B cell (primary cell): Measurements from ENCODE around the gene MSGN1. TPM values are rescaled to one million over a fixed set of nuclear protein-coding genes. Genes with fewer than 3 reads are reported as not detected.

Source experiments
- ATAC-seq: fragments of 200-7000 bp; cut with Tn5 transposase; one replicate; pipeline ENCODE4 v1.10.0; 2021; ENCODE audit warnings: low read depth, mild to moderate bottlenecking, moderate number of reproducible peaks, moderate library complexity
- CTCF ChIA-PET: fragments of 350-600 bp; sonication (Branson Sonifier 250); formaldehyde crosslinking; loops from one replicate; lab custom pipeline; 2021; ENCODE audit warnings: antibody characterized with exemption, inconsistent platforms; lab: Charles Lee
- POLR2A ChIA-PET: fragments of 350-600 bp; sonication (Branson Sonifier 250); formaldehyde crosslinking; loops from one replicate; lab custom pipeline; 2021; ENCODE audit warnings: antibody characterized with exemption; lab: Charles Lee
- DNase-seq: peaks from one replicate; pipeline ENCODE4 v3.0.0; 2013
- H2AFZ ChIP-seq: 2 replicates; pipeline ENCODE4 v1.6.1; 2012; ENCODE audit warnings: mild to moderate bottlenecking, low read depth, low read length; ENCODE audit not compliant: insufficient read depth, poor library complexity, severe bottlenecking
- H3K27ac ChIP-seq, 2 donors: 1 replicate in 1 of 2; 2 replicates in 1 of 2; pipeline ENCODE4 v1.5.1; 2012 to 2013; ENCODE audit warnings: low read length in 2 of 2, mild to moderate bottlenecking in 2 of 2, moderate library complexity in 1 of 2
- H3K27me3 ChIP-seq, 4 experiments: fragments of 200-600 bp in 1 of 4; sonication (generic) in 1 of 4; replicated peaks in 1 of 4; 1 replicate in 2 of 4; 2 replicates in 2 of 4; pipeline versions ENCODE4 v1.6.1 to v1.7.0; 2013 to 2016; ENCODE audit warnings: low read length in 3 of 4, mild to moderate bottlenecking in 2 of 4, mixed read lengths in 1 of 4, moderate library complexity in 1 of 4; ENCODE audit not compliant: insufficient read depth in 4 of 4, control insufficient read depth in 3 of 4; ENCODE audit errors: control extremely low read depth in 1 of 4
- H3K36me3 ChIP-seq, 2 experiments: replicated peaks in 1 of 2; 1 replicate in 1 of 2; 2 replicates in 1 of 2; pipeline versions ENCODE4 v1.6.1 to v1.7.1; 2013; ENCODE audit warnings: low read length in 1 of 2; ENCODE audit not compliant: insufficient read depth in 2 of 2, control insufficient read depth in 1 of 2; ENCODE audit errors: control extremely low read depth in 1 of 2, extremely low read depth in 1 of 2
- H3K4me1 ChIP-seq, 2 donors: fragments of 200-600 bp in 1 of 2; sonication (generic) in 1 of 2; 1 replicate in 1 of 2; 2 replicates in 1 of 2; pipeline versions ENCODE4 v1.5.1 to v1.6.1; 2013 to 2017; ENCODE audit warnings: low read length in 2 of 2; ENCODE audit not compliant: control insufficient read depth in 2 of 2, insufficient read depth in 2 of 2
- H3K4me2 ChIP-seq: replicated peaks from 2 replicates; pipeline ENCODE3; 2012; ENCODE audit warnings: mild to moderate bottlenecking, low read depth, low read length; ENCODE audit not compliant: poor library complexity, severe bottlenecking
- H3K4me3 ChIP-seq, 5 experiments: fragments of 200-600 bp in 1 of 5; sonication (generic) in 1 of 5; 1 replicate in 3 of 5; 2 replicates in 2 of 5; pipeline versions ENCODE4 v1.5.1 to v1.7.0; 2011 to 2016; ENCODE audit warnings: low read length in 4 of 5, mild to moderate bottlenecking in 4 of 5, low read depth in 2 of 5, control low read depth in 1 of 5, moderate library complexity in 1 of 5; ENCODE audit not compliant: insufficient read depth in 1 of 5; ENCODE audit errors: control extremely low read depth in 1 of 5, extremely low read depth in 1 of 5
- H3K79me2 ChIP-seq: fragments of 200-600 bp; sonication (generic); one replicate; pipeline ENCODE4 v1.6.0; 2016; ENCODE audit warnings: low read length; ENCODE audit not compliant: control insufficient read depth, insufficient read depth
- H3K9ac ChIP-seq: fragments of 200-600 bp; sonication (generic); 2 replicates; pipeline ENCODE4 v1.6.1; 2017; ENCODE audit warnings: mild to moderate bottlenecking, low read length, moderate library complexity
- H3K9me3 ChIP-seq, 3 donors: one replicate each; pipeline versions ENCODE4 v1.6.1 to v1.7.1; 2013; ENCODE audit warnings: low read length in 2 of 3; ENCODE audit not compliant: control insufficient read depth in 2 of 3, insufficient read depth in 1 of 3; ENCODE audit errors: control extremely low read depth in 1 of 3
- H4K20me1 ChIP-seq: 2 replicates; pipeline ENCODE4 v1.6.0; 2012; ENCODE audit warnings: mild to moderate bottlenecking, low read length; ENCODE audit not compliant: insufficient read depth, control insufficient read depth, poor library complexity, severe bottlenecking
- H3K27ac Mint-ChIP-seq: one replicate; pipeline ENCODE4 v1.8.0; 2021; ENCODE audit warnings: mixed read lengths
- H3K27me3 Mint-ChIP-seq: one replicate; pipeline ENCODE4 v1.8.0; 2021; ENCODE audit warnings: mixed read lengths
- H3K4me1 Mint-ChIP-seq: one replicate; pipeline ENCODE4 v1.8.0; 2021; ENCODE audit warnings: mixed read lengths
- H3K4me3 Mint-ChIP-seq: one replicate; pipeline ENCODE4 v1.8.0; 2021; ENCODE audit warnings: mixed read lengths
- H3K9me3 Mint-ChIP-seq: one replicate; pipeline ENCODE4 v1.8.0; 2022; ENCODE audit warnings: mixed read lengths; ENCODE audit not compliant: insufficient read depth
- EZH2 ChIP-seq: IDR thresholded peaks from 2 replicates; pipeline ENCODE4 v1.6.1; 2012; ENCODE audit warnings: borderline replicate concordance, low read depth, mild to moderate bottlenecking, moderate library complexity, low read length; ENCODE audit not compliant: insufficient read depth, poor library complexity, severe bottlenecking
- WGBS: methylation state at CpG from one replicate; pipeline ENCODE4 v1.1.5; 2013; ENCODE audit warnings: missing lambda C conversion rate; ENCODE audit not compliant: insufficient coverage; 5-methylcytosine and 5-hydroxymethylcytosine counted together
- intact Hi-C: fragments of 100-400 bp; cut with micrococcal nuclease; formaldehyde crosslinking; loops from one replicate; pipeline ENCODE4 v1.10.0; 2022
- polyA plus RNA-seq: library from polyadenylated mRNA; depleted of rRNA; stranded (reverse); fragments of >200 nt; gene quantifications from 2 replicates; pipeline ENCODE4 v1.2.3, GENCODE V29; 2012
- total RNA-seq, 2 donors: library from RNA; stranded (reverse); fragments of 120-200 nt in 1 of 2; gene quantifications; 1 replicate in 1 of 2; 2 replicates in 1 of 2; pipeline versions ENCODE4 v1.2.3 to v1.2.4, GENCODE V29; 2013 to 2022
- TF ChIP-seq, protein P1 (sequence below): fragments of 200-600 bp; IDR thresholded peaks from one replicate; pipeline ENCODE4 v1.8.0; 2022; ENCODE audit warnings: antibody characterized with exemption, mild to moderate bottlenecking

Gene MSGN1
- total and polyA plus RNA-seq, 2 donors (not counting 1 experiment from before 2014, with no cell fraction given) = not detected

DNA sequence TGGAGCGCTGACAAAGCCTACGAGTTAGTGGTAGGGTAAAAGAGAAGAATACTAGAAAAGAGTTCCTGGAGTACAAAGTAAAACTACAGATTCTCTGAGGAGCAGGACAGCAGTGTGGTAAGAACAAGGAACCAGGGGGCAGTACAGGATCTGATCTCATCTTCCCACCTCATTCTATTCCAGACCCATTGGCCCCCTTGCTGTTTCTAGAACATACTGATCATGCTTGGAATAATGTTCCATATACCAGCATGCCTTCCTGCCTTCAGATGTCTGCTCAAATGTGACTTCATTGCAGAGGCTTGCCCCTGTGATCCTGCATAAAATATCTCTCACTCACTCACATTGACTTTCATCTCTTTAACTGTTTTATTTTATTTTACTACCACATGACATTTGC lies 19.3 kb downstream of the MSGN1 start:
- no peak overlapping the region for H3K4me3 ChIP-seq
- no peak overlapping the region for H2AFZ ChIP-seq
- Mint-ChIP-seq H3K27me3 (no peaks in the 10 kb centered on the region), H3K9me3 (no peaks in the 10 kb centered on the region), H3K27ac (no peak overlapping the region), H3K4me1 (peaks cover 7% of the 10 kb centered on the region), H3K4me3 (no peak overlapping the region)
- ATAC-seq (no peak), DNase-seq (no peak)
- no peak for TF ChIP-seq EZH2
- TF ChIP-seq, protein P1, sequence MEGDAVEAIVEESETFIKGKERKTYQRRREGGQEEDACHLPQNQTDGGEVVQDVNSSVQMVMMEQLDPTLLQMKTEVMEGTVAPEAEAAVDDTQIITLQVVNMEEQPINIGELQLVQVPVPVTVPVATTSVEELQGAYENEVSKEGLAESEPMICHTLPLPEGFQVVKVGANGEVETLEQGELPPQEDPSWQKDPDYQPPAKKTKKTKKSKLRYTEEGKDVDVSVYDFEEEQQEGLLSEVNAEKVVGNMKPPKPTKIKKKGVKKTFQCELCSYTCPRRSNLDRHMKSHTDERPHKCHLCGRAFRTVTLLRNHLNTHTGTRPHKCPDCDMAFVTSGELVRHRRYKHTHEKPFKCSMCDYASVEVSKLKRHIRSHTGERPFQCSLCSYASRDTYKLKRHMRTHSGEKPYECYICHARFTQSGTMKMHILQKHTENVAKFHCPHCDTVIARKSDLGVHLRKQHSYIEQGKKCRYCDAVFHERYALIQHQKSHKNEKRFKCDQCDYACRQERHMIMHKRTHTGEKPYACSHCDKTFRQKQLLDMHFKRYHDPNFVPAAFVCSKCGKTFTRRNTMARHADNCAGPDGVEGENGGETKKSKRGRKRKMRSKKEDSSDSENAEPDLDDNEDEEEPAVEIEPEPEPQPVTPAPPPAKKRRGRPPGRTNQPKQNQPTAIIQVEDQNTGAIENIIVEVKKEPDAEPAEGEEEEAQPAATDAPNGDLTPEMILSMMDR = no peak
- peaks cover 4 to 6% of the 10 kb centered on the region in 2 donors for H3K4me1 ChIP-seq
- H3K27ac ChIP-seq = no peak overlapping the region
- H4K20me1 ChIP-seq = no peaks in the 10 kb centered on the region
- POLR2A ChIA-PET = no interaction called here
- intact Hi-C loops = loop anchor here (10.0 kb wide), 1 partner anchor 711 kb away; no protein-coding TSS in a partner anchor
- no peaks in the 10 kb centered on the region for H3K9me3 ChIP-seq
- no peaks in the 10 kb centered on the region for H3K36me3 ChIP-seq
- H3K9ac ChIP-seq = no peak overlapping the region
- CTCF ChIA-PET = interaction anchor here (1.0 kb wide), 1 partner anchor 116 kb away, joined by 3 read pairs; no protein-coding TSS in a partner anchor
- no peaks in the 10 kb centered on the region for H3K79me2 ChIP-seq
- H3K27me3 ChIP-seq = peaks cover 0 to 3% (median 0%) of the 10 kb centered on the region in 4 experiments
- H3K4me2 ChIP-seq = no peak overlapping the region
- no CpG with 5 or more reads among the region's 2 CpGs for WGBS

DNA sequence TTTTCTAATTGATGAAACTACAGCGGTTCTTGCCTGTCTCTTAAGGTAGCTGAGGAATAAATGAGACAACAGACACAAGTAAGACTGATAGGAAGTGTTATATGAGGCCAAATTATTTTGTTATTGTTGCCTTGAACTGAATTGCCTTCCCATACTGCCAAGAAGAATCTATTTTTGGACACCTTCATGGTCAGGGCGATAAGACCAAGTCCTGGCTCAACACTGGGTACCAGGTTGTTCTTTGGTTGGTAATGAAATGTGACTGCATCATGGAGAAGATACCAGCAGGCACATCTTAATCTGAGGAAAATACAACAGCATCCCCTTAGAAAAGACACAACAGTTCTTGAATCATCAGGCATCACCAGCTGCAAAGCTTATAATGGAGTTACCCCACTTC lies 23.7 kb downstream of the MSGN1 start:
- Mint-ChIP-seq H3K27me3 (no peaks in the 10 kb centered on the region), H3K9me3 (no peaks in the 10 kb centered on the region), H3K4me1 (no peaks in the 10 kb centered on the region), H3K27ac (no peak overlapping the region), H3K4me3 (no peak overlapping the region)
- no peak for TF ChIP-seq EZH2
- TF ChIP-seq, protein P1 = no peak
- no peaks in the 10 kb centered on the region for H3K9me3 ChIP-seq
- no peak overlapping the region for H3K9ac ChIP-seq
- ChIA-PET CTCF (interaction anchor here (0.6 kb wide), 1 partner anchor 44 kb away, joined by 4 read pairs; no protein-coding TSS in a partner anchor), POLR2A (no interaction called here)
- H3K36me3 ChIP-seq = no peaks in the 10 kb centered on the region
- no peaks in the 10 kb centered on the region for H4K20me1 ChIP-seq
- intact Hi-C loops = loop anchor here (10.0 kb wide), 1 partner anchor 715 kb away; no protein-coding TSS in a partner anchor
- WGBS = no CpG with 5 or more reads among the region's 2 CpGs
- H3K4me3 ChIP-seq = no peak overlapping the region
- H2AFZ ChIP-seq = no peak overlapping the region
- H3K79me2 ChIP-seq = no peaks in the 10 kb centered on the region
- H3K27ac ChIP-seq = no peak overlapping the region
- no peaks in the 10 kb centered on the region for H3K27me3 ChIP-seq
- no peaks in the 10 kb centered on the region for H3K4me1 ChIP-seq
- ATAC-seq (no peak), DNase-seq (no peak)
- H3K4me2 ChIP-seq = no peak overlapping the region
